NCI-H1694 treated with DMSO at 0.1 percent for 48 hours (cell line): ENCODE data around the gene TMC1.
"Not testable (repeated sequence)": the region's sequence is repeated elsewhere in the genome, so short reads cannot be mapped to it uniquely, and the experiment has no call there.

ENCODE experiments used
- DNase-seq: peaks from one replicate; lab custom pipeline; 2025; lab: John Stamatoyannopoulos, UW

The TMC1 gene

DNA sequence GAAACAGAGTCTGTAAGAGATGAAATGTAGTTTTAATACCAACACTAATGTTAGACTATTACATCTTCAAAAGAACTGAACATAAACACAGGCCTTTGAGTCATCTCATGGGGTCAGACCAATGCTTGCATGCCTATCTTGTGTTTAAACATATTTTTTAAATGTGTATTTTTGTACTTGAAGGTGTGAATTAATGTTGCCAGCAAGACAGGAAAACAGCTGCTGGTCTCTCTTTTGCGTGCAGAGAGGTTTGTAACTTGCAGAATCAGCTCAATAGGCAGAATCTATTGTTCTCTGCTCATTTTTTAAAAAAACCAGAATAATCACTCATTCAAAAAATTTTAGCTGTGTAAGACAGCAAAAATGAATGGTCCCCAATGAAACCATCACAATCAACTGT, 251.3 kb downstream of the TMC1 start:
- DNase-seq = no peak

DNA sequence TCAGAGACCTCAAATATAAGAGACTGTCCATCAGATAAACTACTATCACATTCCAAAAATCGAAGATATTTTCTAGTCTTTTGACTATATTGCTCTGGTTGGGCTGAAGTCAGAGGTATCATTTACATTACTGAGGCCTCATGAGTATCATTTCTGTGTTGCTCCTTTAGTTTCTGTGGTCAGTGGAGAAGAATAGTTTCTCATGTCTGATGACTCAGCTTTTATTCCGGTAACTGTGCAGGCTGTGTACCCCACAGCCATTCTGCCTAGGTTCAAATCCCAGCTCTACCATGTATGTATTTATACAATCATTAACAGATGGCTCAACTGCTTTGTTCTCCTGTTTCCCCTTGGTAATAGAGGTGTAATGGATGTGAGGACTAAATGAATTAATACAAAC, 252.2 kb downstream of the TMC1 start:
- DNase-seq = no peak

DNA sequence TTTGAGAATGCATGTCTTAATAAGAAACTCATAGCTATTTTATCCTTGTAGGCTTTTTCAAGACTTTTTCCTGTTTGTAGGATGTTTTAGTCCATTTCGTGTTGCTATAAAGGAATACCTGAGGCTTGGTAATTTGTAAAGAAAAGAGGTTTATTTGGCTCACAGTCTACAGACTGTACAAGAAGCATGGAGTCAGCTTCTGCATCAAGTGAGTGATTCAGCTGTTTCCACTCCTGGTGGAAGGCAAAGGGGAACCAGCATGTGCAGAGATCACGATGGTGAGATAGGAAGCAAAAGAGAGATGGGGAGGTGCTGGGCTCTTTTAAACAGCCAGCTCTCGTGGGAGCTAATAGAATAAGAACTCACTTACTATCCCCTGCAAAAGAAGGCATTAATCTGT, 254.2 kb downstream of the TMC1 start:
- DNase-seq = no peak

DNA sequence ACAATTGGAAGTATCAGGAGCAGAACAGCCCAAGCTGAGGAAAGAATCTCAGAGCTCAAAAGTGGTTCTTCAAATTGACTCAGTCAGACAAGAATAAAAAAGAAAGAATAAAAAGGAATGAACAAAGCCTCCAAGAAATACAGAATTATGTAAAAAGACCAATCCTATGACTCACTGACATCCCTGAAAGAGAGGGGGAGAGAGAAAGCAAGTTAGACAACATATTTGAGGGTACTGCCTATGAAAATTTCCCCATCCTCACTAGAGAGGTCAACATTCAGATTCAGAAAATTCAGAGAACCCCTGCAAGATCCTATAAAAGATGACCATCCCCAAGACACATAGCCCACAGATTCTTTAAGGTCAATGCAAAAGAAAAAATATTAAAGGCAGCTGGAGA, 258.2 kb downstream of the TMC1 start:
- no peak for DNase-seq

DNA sequence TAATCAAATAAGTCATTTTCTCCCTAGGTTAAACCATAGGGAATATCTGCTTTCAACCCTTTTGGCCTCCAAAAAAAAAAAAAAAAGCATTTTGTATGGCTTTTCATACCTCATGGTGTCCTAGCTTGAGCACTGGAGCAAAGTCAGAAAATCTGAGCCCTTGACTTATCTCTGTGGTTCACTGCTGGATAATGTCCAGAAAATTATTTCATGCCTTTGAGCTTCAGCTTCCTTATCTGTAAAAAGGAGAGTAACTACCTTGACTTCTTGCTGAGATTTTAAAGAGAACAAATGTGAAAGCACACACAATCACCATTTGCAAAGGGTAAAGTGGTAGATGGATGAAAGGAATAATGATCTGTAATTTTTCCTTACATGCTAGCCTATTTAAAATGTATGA, 265.5 kb downstream of the TMC1 start:
- no peak for DNase-seq

DNA sequence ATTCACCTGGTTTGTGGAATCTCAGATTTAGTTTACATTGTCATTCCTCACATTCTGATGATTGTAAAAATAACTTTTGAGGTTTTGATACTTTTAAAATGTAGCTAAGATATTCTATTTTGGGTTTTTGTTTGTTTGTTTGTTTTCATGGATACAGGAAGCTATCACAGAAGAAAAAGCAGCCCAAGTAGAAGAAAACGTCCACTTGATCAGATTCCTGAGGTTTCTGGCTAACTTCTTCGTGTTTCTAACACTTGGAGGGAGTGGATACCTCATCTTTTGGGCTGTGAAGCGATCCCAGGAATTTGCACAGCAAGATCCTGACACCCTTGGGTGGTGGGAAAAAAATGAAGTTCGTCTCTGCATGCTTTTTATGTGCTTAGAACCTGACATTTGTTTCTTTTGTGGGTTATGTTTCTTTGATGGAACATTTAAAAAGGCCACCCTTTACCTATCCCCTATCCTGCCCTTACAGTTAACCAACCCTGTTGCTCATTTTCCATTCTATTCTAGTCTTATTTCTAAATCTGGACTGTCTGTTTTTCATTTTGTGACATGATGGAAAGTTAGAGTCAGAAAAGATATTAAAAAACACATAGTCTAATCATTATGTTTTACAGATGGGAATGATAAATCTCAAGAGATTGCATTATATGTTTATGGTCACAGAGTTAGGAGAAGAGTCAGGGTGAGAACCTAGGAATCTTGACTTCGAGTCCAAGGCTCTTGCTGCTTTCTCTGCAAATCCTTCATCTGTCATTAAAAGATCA, 267.7 kb downstream of the TMC1 start:
- no peak for DNase-seq

DNA sequence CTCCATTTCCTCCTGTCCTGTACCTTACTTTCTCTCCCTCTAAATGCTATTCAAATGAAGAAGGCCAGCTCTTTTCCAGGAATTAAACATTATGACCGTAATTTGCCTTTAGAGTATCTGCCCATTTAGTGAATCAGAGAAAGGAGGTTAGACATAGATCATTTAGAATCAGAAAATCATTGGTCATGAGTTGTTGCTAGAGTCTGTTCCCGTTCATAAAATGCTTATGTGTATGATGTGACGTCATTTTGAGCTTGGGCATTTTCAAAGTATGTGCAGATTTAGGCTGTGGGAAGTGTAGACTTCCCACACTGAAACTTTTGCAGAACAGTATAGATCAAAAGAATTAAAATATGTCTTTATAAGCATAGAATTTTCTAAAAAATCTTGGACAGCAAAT, 268.5 kb downstream of the TMC1 start:
- no peak for DNase-seq

DNA sequence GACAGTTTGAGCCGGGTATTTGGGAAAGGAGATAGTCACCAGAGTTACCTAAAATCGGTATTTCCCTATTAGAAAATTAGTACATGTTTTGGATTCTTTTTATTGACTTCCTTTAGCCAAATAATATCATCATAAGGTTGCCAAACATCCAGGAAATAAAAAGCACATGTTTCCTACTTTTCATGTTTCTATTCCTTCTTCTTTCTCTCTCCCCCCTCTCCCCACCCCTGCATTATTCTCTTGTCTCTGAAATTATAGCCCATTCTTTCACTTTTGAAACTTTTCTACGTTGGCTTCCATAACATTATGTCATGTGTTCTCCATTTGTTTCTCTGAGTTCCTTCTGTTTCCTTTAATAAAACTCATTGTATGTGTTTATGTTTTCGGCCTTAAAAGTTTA, 269.6 kb downstream of the TMC1 start:
- DNase-seq = no peak

DNA sequence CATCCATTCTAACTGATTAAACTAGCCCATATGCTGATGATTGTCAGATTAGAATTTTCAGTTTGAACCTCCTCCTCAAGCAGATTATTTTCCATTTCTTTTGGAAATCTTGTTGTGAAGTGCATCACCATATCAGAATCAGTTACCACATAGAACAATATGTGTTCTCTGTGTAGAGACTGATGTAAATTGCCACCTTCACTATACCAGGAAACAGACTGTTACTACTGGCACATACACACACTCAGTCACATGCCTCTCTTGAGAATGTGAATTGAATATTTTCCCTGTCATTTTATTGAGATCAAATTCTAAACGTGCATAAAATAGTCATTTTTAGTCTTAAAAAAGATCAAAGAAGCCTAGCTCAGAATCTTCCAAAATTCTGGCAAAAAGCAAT, 270.0 kb downstream of the TMC1 start:
- no peak for DNase-seq

DNA sequence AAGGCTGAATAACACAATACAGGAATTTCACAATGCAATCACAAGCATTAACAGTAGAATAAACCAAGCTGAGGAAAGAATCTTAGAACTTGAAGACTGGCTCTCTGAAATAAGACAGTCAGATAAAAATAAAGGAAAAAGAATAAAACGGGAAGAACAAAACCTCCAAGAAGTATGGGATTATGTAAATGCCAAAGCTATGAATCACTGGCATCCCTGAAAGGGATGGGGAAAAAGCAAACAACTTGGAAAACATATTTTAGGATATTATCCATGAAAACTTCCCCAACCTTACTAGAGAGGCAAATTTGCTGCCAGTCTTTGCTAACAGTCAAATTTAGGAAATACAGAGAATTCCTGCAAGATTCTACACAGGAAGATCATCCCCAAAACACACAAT, 273.5 kb downstream of the TMC1 start:
- no peak for DNase-seq

DNA sequence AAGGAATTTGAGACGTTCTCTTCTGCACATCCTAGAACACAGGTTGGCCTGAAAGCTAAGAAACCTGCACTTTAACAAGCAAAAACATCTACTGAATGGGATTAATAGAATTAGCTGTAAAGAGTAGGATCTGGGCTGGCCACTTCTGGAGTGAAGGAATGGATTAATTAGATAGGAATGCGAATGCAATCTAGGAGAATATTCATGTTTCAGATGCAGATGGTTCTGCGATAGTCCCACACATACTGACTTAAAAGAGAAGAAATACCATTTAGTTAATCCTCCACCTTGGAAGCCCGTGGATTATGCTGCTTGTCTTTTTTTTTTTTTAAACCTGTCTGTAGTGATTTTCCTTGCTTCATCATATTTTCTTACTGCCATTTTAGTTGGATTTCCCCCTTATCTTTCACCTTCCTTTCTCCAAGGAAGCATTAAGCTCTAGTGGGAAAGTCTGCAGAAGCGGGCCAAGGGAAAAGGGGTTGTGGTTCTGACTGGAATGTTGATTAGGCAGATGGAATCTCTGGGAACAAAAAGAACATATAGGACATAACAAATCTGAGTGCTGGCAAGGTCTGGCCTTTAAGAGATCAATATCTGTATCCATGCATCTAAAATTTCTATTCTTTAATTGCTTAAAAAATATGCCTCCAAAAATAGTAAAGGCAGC, 279.1 kb downstream of the TMC1 start:
- no peak for DNase-seq

DNA sequence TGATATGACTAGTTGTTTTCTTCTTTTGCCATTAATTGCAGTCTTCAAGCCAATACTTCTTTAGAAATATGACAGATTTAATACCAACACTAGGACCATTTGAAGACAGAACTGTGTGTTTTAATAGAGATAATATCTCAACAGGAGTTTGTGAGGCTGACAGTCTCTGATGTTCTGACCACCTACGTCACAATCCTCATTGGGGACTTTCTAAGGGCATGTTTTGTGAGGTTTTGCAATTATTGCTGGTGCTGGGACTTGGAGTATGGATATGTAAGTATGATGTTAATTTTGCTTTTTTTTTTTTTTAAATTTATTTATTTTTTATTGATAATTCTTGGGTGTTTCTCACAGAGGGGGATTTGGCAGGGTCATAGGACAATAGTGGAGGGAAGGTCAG, 283.8 kb downstream of the TMC1 start:
- DNase-seq = no peak

DNA sequence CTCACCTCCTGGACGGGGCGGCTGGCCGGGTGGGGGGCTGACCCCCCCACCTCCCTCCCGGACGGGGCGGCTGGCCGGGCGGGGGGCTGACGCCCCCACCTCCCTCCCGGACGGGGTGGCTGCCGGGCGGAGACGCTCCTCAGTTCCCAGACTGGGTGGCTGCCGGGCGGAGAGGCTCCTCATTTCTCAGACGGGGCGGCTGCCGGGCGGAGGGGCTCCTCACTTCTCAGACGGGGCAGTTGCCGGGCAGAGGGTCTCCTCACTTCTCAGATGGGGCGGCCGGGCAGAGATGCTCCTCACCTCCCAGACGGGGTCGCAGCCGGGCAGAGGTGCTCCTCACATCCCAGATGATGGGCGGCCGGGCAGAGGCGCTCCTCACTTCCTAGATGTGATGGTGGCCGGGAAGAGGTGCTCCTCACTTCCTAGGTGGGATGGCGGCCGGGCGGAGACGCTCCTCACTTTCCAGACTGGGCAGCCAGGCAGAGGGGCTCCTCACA, 285.0 kb downstream of the TMC1 start:
- DNase-seq = not testable (repeated sequence)

DNA sequence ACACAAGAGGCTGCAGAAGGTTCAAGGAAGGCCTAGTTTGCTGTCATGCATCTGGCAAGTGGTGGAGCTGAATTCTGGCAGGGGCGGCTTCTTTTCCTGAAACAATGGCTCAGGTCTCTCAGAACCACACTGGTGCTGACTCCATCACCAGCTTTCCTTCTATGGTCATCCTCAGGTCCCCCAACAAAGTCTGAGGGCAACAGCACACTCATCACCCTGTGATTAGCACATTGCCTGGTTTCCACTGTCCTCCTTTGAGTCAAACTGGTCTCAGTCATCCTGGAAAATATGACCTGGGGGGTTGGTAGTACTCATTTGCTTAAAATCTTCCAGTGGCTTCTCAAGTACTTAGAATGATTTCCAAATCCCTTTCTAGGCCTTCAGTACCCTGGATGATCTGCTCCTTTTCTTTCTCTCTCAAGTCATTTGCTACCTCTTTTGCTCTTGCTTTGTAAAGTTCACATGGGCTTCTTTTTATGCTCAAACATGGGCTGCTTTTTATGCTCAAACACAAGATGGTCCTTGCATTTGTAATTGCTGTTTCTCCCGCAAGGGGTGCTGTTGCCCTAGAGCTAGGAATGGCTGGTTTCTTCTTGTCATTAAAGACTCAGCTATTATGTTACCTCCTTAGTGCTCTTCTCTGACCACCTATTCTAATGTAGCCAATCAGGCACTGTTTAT, 286.5 kb downstream of the TMC1 start:
- no peak for DNase-seq

DNA sequence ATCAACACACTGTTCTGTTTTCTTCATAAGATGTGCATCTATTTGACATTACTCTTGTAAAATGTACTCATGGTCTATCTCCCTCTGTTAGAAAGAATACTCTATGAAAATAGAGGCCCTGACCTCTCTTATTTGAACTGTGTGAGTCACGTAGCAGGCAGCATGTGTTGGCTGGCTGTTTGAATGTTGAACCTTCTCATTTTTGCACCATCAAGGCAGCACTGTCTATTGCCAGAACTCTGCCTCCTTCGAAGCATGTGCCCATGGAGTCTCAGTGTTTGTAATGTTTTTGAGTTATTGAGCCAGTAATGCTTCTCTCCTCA, 287.0 kb downstream of the TMC1 start:
- no peak for DNase-seq

DNA sequence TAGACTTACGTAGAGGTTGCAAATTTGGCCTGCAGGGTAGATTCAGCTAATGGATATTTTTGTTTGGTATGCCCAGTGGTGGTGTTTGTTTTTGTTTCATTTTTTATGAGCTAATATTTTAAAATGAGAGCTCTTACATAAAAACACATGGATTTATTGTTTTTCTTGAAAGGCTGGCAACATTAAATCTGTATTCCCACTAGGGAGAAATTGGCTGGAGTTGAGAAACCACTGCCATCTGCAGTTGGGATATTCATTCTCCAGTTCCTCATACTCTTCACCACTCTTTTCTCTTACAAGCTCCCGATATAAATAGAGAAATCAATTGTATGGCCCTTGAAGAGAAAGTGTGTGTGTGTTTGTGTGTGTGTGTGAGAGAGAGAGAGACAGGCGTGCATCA, 288.2 kb downstream of the TMC1 start:
- no peak for DNase-seq

DNA sequence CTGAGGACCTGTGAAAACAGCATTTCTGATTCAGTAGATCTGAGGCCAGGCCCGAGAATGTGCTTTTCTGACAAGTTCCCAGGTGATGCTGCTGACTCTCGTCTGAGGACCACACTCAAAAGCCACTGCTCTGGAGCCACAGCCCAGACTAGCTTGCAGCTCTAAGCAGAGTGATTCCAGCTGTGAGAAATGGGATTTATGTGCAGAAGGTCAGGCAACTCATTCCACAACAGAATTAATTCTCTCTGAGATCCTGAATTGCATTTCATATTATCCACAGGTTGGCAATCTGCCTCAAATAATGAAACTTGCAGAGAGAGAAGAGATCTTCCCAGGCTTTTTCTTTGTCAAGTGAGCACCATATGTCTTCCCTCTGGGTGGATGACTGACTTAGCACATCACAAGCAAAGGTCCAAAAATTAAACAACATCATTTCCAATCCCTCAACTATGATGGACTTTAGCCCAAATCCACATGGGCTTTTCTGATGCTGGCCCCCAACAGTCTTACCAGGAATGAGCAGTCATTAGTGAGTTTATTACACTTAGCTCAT, 291.2 kb downstream of the TMC1 start:
- no peak for DNase-seq

DNA sequence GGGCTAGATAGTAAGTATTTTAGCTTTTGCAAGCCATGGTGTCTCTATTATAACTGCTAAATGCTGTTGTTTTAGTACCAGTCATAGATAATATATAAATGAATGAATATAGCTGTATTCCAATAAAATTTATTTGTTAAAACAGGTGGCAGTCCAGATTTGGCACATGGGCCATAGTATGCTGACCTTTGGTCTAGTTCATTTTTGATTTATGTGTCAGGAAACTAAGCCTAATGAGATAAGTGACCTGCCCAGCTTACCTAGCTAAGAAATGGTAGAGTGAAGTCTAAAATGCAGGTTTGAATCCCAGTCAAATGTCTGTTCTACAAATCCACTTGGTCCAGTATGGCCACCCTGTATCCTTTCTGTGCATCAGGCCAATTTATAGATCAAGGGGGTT, 292.1 kb downstream of the TMC1 start:
- no peak for DNase-seq

DNA sequence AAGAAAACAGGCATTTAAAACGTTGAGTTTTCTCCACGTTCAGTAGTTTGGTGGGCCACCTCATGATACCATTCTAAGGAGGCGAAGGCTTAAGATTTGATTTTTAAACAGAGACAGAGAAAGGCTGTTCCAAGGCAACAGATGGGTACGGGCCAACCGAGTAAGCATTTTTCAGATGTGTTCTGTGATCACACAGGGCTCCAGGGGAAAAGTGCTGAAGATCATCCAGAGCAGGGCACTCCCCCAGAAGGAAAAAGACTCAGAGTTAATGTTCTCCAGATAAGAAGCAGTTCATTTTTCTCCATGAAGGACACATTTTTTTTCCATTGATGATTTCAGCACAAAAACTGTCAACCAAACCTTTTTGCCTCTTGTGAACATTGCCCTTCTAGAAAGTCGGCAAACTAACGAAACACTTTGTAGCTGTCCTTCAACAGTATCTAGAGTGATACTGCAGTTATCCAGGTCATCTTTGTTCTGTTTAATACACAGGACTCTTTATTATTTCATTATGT, 292.7 kb downstream of the TMC1 start:
- no peak for DNase-seq

DNA sequence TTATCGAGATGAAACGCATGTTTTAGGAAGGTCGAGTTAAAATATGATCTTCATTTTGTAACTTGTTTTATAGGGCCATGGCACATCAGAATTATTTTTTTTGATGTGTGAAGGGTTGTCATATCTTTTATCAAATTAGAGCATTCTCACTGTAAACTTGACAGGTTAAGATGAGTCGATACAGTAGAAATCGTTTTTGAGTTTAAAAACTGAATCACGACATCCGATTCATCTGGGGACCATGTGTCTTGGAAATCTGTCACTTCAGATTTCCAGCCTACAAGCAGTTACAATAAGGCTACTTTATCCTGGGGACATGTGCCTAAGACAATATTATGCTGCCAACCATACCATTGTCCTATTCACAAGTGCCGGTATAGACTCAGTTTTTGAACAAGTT, 295.3 kb downstream of the TMC1 start:
- DNase-seq = no peak

DNA sequence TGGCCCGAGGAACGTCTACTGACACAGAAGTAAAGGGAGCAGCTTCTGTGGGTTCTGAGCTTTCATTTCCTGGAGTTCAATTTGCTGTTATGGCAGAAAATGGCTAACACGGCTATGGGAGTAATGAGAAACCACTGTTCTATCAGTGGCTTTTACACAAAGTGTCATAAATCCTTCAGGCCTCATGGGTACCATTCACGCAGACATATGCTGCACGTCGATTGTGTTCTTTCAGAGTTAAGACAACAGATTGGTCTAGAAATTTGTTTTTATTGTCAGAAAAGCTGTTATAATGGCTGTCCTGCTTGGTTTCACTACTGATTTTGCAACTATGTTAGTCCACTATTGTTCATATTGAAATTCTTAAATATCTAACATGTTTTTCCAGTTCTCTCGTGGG, 296.0 kb downstream of the TMC1 start:
- DNase-seq = no peak

DNA sequence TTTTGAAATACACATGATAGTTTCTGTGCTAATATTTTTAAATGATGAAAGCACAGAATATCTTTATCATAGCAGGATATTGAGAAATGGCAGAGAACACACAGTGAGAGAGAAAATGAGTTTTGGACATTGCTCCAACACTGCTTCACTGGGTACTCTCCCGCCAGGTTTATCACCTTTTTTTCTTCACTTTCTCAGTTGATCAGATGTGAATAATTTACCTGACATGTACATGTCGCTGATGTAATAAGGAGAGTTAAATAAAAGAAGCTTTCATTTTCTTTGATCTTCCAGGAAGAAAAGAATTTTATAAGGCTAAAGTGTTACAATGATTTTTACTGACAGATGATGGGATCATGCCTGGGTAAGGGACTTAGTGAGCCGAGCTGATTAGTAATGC, 297.0 kb downstream of the TMC1 start:
- DNase-seq = no peak

DNA sequence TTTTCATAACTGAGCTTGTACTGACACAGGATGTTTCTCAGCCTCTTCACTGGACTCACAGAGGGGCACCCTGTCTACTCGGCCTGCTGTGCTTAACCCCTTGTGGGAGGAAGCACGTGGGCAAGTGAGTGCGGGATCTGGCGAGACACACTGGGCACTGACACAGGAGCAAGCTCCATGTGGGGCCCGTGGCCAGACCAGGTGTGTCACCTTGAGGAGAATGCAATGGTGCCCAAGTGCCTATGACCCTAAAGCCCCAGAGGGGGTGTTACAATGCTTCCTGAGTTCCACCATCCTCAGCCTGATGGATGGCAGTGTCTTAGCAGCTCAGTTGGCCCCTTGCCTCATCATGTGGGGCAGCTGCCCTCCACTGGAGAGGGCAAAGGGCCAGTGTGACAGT, 302.6 kb downstream of the TMC1 start:
- DNase-seq = no peak
